Pancreas (tissue), 10 donors: ENCODE data around the gene PSMF1. TPM values are rescaled to one million over a fixed set of nuclear protein-coding genes. Genes with fewer than 3 reads are reported as not detected.

Experiments used
- ATAC-seq, 4 donors: fragments of 200-7000 bp; cut with Tn5 transposase; one replicate each; pipeline versions ENCODE4 v1.8.0 to v1.9.1; 2020; ENCODE audit warnings: mild to moderate bottlenecking in 4 of 4, moderate library complexity in 4 of 4
- DNase-seq, 6 donors: peaks; one replicate each; pipeline ENCODE4 v3.0.0-alpha.2; 2020
- FAIRE-seq: peaks from 2 replicates; lab custom pipeline; 2012; peaks lifted over from hg19 to GRCh38; lab: Jason Lieb, UNC
- H3K27ac ChIP-seq, 4 donors: fragments of 200-600 bp; sonication (generic); 1 replicate in 3 of 4; 2 replicates in 1 of 4; pipeline versions ENCODE4 v1.5.0 to v1.8.0; 2020
- H3K27me3 ChIP-seq, 4 donors: fragments of 200-600 bp; one replicate each; pipeline ENCODE4 v1.8.0; 2021
- H3K36me3 ChIP-seq, 3 donors: fragments of 200-600 bp; sonication (generic) in 1 of 3; one replicate each; pipeline versions ENCODE4 v1.5.0 to v1.8.0; 2020 to 2021
- H3K4me1 ChIP-seq, 3 donors: fragments of 200-600 bp; one replicate each; pipeline ENCODE4 v1.8.0; 2021
- H3K4me3 ChIP-seq, 4 donors: fragments of 200-600 bp; sonication (generic) in 2 of 4; one replicate each; pipeline versions ENCODE4 v1.5.0 to v1.8.0; 2020 to 2021
- H3K9me3 ChIP-seq, 4 donors: fragments of 200-600 bp; one replicate each; pipeline ENCODE4 v1.8.0; 2021
- CTCF ChIP-seq, 4 donors: fragments of 200-600 bp; sonication (generic) in 3 of 4; IDR thresholded peaks; one replicate each; pipeline versions ENCODE4 v1.5.0 to v1.8.0; 2021; ENCODE audit warnings: antibody characterized with exemption in 4 of 4
- WGBS, 2 donors: extraction: QIAGEN DNeasy Blood & Tissue Kit; methylation state at CpG; one replicate each; pipeline ENCODE4 v1.1.7; 2013; 5-methylcytosine and 5-hydroxymethylcytosine counted together
- intact Hi-C, 3 donors: fragments of 100-400 bp; cut with DNase I; formaldehyde crosslinking; loops; one replicate each; pipeline versions ENCODE4 v1.11.1 to v1.14.2; 2022
- polyA plus RNA-seq, 2 donors: library from polyadenylated mRNA; stranded (reverse); fragments of 200-250 nt; gene quantifications; one replicate each; pipeline ENCODE4 v1.2.3, GENCODE V29; 2013
- total RNA-seq, 6 donors: library from RNA; stranded (reverse); fragmentation: NEBNext Ultra II Directional in 4 of 6; extraction: Animal tissue kit (Norgen Biotek cat#: 25700) in 4 of 6; gene quantifications; one replicate each; pipeline versions ENCODE4 v1.2.1 to v1.2.4, GENCODE V29; 2021 to 2023
- donor health status: healthy with polysubstance abuse.
- donor health status: DM: no; HTN: no; CAD: no; lungs with moderate emphysema.
- donor health status: DM: no; HTN: no; CAD: no.
- donor health status: control.
- donor health status: control.
- donor health status: Bipolar disorder and iron deficiency.
- donor health status: DM: yes; HTN: yes; CAD: no.
- donor health status: DM: no; HTN: no; CAD: no.
- donor health status: DM: no; HTN: no; CAD: no.
- donor health status: DM: yes; HTN: yes; CAD: no.

Gene PSMF1
- total and polyA plus RNA-seq, 8 donors: 17.8 to 114 (median 79.6) TPM

GRCh38 chr20:1094751-1095150 lies 23.7 kb upstream of the PSMF1 start:
- Histone ChIP-seq H3K4me3 (no peak overlapping the region), H3K9me3 (no peaks in the 10 kb centered on the region), H3K27me3 (no peaks in the 10 kb centered on the region), H3K36me3 (no peaks in the 10 kb centered on the region), H3K27ac (no peak overlapping the region), H3K4me1 (no peaks in the 10 kb centered on the region)
- ATAC-seq (no peak), FAIRE-seq (no peak), DNase-seq (no peak)
- intact Hi-C loops: no loop called here
- TF ChIP-seq CTCF (IDR thresholded peaks at IDR 0.05): no peak
- 83 to 91% methylated on average over 6 of the region's 6 CpGs for WGBS, 2 donors

GRCh38 chr20:1101533-1101932 lies 16.9 kb upstream of the PSMF1 start:
- H3K27ac ChIP-seq: no peak overlapping the region
- no peaks in the 10 kb centered on the region for H3K27me3 ChIP-seq
- intact Hi-C loops: loop anchor here in 1 of 3 donors (10.0 kb wide), 1 partner anchor 287 kb away; no protein-coding TSS in a partner anchor
- H3K4me3 ChIP-seq: no peak overlapping the region
- no peaks in the 10 kb centered on the region for H3K4me1 ChIP-seq
- no peaks in the 10 kb centered on the region for H3K9me3 ChIP-seq
- no peaks in the 10 kb centered on the region for H3K36me3 ChIP-seq
- FAIRE-seq: no peak
- no peak for ATAC-seq
- TF ChIP-seq CTCF (IDR thresholded peaks at IDR 0.05): no peak
- DNase-seq: no peak

GRCh38 chr20:1102016-1102415 lies 16.4 kb upstream of the PSMF1 start:
- no peak overlapping the region for H3K4me3 ChIP-seq
- H3K27ac ChIP-seq: no peak overlapping the region
- H3K4me1 ChIP-seq: no peaks in the 10 kb centered on the region
- DNase-seq (no peak), ATAC-seq (no peak), FAIRE-seq (no peak)
- intact Hi-C loops: loop anchor here in 1 of 3 donors (10.0 kb wide), 1 partner anchor 287 kb away; no protein-coding TSS in a partner anchor
- TF ChIP-seq CTCF (IDR thresholded peaks at IDR 0.05): no peak
- H3K9me3 ChIP-seq: no peaks in the 10 kb centered on the region
- H3K27me3 ChIP-seq: no peaks in the 10 kb centered on the region
- H3K36me3 ChIP-seq: no peaks in the 10 kb centered on the region

GRCh38 chr20:1103751-1104150 lies 14.7 kb upstream of the PSMF1 start:
- intact Hi-C loops: loop anchor here in 1 of 3 donors (10.0 kb wide), 1 partner anchor 289 kb away; no protein-coding TSS in a partner anchor
- no peaks in the 10 kb centered on the region for H3K27me3 ChIP-seq
- no peak for TF ChIP-seq CTCF (IDR thresholded peaks at IDR 0.05)
- no peaks in the 10 kb centered on the region for H3K9me3 ChIP-seq
- no peak for FAIRE-seq
- no peak for DNase-seq
- no peak overlapping the region for H3K27ac ChIP-seq
- 62 to 63% methylated on average over 3 of the region's 3 CpGs for whole genome bisulfite sequencing, 2 donors
- no peaks in the 10 kb centered on the region for H3K4me1 ChIP-seq
- H3K36me3 ChIP-seq: no peaks in the 10 kb centered on the region
- no peak for ATAC-seq
- H3K4me3 ChIP-seq: no peak overlapping the region

GRCh38 chr20:1105599-1106194 lies 12.7 kb upstream of the PSMF1 start:
- FAIRE-seq (no peak), ATAC-seq (no peak), DNase-seq (no peak)
- H3K4me1 ChIP-seq: no peaks in the 10 kb centered on the region
- intact Hi-C loops: loop anchor here in 1 of 3 donors (10.0 kb wide), 1 partner anchor 291 kb away; no protein-coding TSS in a partner anchor
- H3K36me3 ChIP-seq: no peaks in the 10 kb centered on the region
- WGBS, 2 donors: 90 to 91% methylated on average over 6 of the region's 6 CpGs
- no peaks in the 10 kb centered on the region for H3K9me3 ChIP-seq
- no peak for TF ChIP-seq CTCF (IDR thresholded peaks at IDR 0.05)
- H3K27ac ChIP-seq: no peak overlapping the region
- no peak overlapping the region for H3K4me3 ChIP-seq
- no peaks in the 10 kb centered on the region for H3K27me3 ChIP-seq
